K562 (cell line): Measurements from ENCODE around the gene METTL14. TPM values are rescaled to one million over a fixed set of nuclear protein-coding genes. Genes with fewer than 3 reads are reported as not detected.

Experiments used
- AFF1 ChIP-seq, 2 experiments: fragments of 450-650 bp; IDR thresholded peaks; 2 replicates each; pipeline ENCODE4 v1.6.1; 2018; ENCODE audit warnings: mild to moderate bottlenecking in 2 of 2, low read depth in 1 of 2; ENCODE audit not compliant: partially characterized antibody in 2 of 2
- BCOR ChIP-seq: fragments of 450-650 bp; IDR thresholded peaks from 2 replicates; pipeline ENCODE4 v1.6.1; 2016
- CGGBP1 ChIP-seq: fragments of 250-450 bp; sonication (Bioruptor Pico); IDR thresholded peaks from 2 replicates; pipeline ENCODE4 v1.9.0; 2021; ENCODE audit warnings: mild to moderate bottlenecking
- CHCHD3 ChIP-seq: fragments of 250-450 bp; sonication (Bioruptor Pico); IDR thresholded peaks from 2 replicates; pipeline ENCODE4 v2.1.2; 2022; ENCODE audit warnings: mild to moderate bottlenecking
- DEAF1 ChIP-seq: fragments of 450-650 bp; formaldehyde crosslinking; IDR thresholded peaks from 2 replicates; pipeline ENCODE4 v1.4.0; 2020; ENCODE audit warnings: mild to moderate bottlenecking, moderate library complexity
- ERF ChIP-seq: fragments of 450-650 bp; formaldehyde crosslinking; IDR thresholded peaks from 2 replicates; pipeline ENCODE4 v1.4.0; 2020; ENCODE audit warnings: mild to moderate bottlenecking, mixed read lengths
- HDAC3 ChIP-seq: fragments of 450-650 bp; IDR thresholded peaks from 2 replicates; pipeline ENCODE4 v1.6.1; 2018; ENCODE audit warnings: borderline replicate concordance, mild to moderate bottlenecking, moderate library complexity; ENCODE audit not compliant: partially characterized antibody
- POLR2B ChIP-seq: fragments of 450-650 bp; IDR thresholded peaks from 2 replicates; pipeline ENCODE4 v1.6.1; 2018; ENCODE audit warnings: low read depth; ENCODE audit not compliant: partially characterized antibody
- SIRT6 ChIP-seq: IDR thresholded peaks from one replicate; pipeline ENCODE4 v1.6.1; 2012; ENCODE audit warnings: low read depth, mild to moderate bottlenecking, control low read depth, inconsistent platforms, low read length, moderate library complexity
- SMARCA5 ChIP-seq: fragments of 450-650 bp; IDR thresholded peaks from 2 replicates; pipeline ENCODE4 v1.6.1; 2016
- SREBF2 ChIP-seq: sonication (generic); formaldehyde crosslinking; IDR thresholded peaks from 2 replicates; pipeline ENCODE4 v1.4.0; 2020; ENCODE audit warnings: mild to moderate bottlenecking, missing genetic modification reagents
- ZBTB12 ChIP-seq: fragments of 250-450 bp; sonication (Bioruptor Pico); IDR thresholded peaks from 2 replicates; pipeline ENCODE4 v1.4.0; 2020
- ZBTB17 ChIP-seq: fragments of 450-650 bp; formaldehyde crosslinking; IDR thresholded peaks from 2 replicates; pipeline ENCODE4 v1.4.0; 2020; ENCODE audit warnings: mild to moderate bottlenecking
- ZNF143 ChIP-seq: sonication (generic); formaldehyde crosslinking; IDR thresholded peaks from 2 replicates; pipeline ENCODE4 v1.9.0; 2022; ENCODE audit warnings: mild to moderate bottlenecking, missing genetic modification reagents
- ZNF165 ChIP-seq: fragments of 250-450 bp; sonication (Bioruptor Pico); IDR thresholded peaks from 2 replicates; pipeline ENCODE4 v1.4.0; 2020; ENCODE audit warnings: borderline replicate concordance
- ZNF263 ChIP-seq: sonication (generic); formaldehyde crosslinking; IDR thresholded peaks from 2 replicates; pipeline ENCODE4 v1.8.0; 2022; ENCODE audit warnings: mild to moderate bottlenecking, missing genetic modification reagents, borderline replicate concordance
- ZNF707 ChIP-seq: fragments of 250-450 bp; sonication (Bioruptor Pico); conservative IDR thresholded peaks from 2 replicates; pipeline ENCODE4 v1.8.0; 2022; ENCODE audit warnings: inconsistent platforms, mild to moderate bottlenecking, moderate library complexity
- polyA plus RNA-seq, 8 experiments: library from polyadenylated mRNA; depleted of rRNA in 4 of 8; stranded (reverse) in 5 of 8; unstranded in 3 of 8; fragments of >200 nt; fragmentation: Nextera tagmentation in 2 of 8; fragmentation: Illumina TruSeq in 1 of 8; extraction: Ambion mirVana in 2 of 8; extraction: Trizol in 1 of 8; gene quantifications; 2 replicates each; pipeline versions ENCODE4 v1.2.1 to v1.2.3, GENCODE V29; 2011 to 2014; ENCODE audit warnings: inconsistent platforms in 1 of 8, missing spikeins in 1 of 8
- total RNA-seq, 7 experiments: library from RNA; depleted of rRNA in 6 of 7; stranded (reverse); fragments of >200 nt in 6 of 7; fragmentation: Illumina TruSeq in 2 of 7; extraction: Trizol in 2 of 7; gene quantifications; 2 replicates each; pipeline versions ENCODE4 v1.2.1 to v1.2.3, GENCODE V29; 2011 to 2021; ENCODE audit warnings: low replicate concordance in 1 of 7
- TF ChIP-seq, protein P1 (sequence below): fragments of 450-650 bp; IDR thresholded peaks from 2 replicates; pipeline ENCODE4 v1.6.1; 2017; ENCODE audit warnings: antibody characterized with exemption

The METTL14 gene
- total and polyA plus RNA-seq, 9 of the 15 experiments (the other 6 are each of a cell fraction or from before 2014, with no cell fraction given) = 16.7 to 42.4 (median 27.7) TPM

GRCh38 chr4:118684873-118685811, at the start of gene METTL14 (continued):
- TF ChIP-seq, protein P1, sequence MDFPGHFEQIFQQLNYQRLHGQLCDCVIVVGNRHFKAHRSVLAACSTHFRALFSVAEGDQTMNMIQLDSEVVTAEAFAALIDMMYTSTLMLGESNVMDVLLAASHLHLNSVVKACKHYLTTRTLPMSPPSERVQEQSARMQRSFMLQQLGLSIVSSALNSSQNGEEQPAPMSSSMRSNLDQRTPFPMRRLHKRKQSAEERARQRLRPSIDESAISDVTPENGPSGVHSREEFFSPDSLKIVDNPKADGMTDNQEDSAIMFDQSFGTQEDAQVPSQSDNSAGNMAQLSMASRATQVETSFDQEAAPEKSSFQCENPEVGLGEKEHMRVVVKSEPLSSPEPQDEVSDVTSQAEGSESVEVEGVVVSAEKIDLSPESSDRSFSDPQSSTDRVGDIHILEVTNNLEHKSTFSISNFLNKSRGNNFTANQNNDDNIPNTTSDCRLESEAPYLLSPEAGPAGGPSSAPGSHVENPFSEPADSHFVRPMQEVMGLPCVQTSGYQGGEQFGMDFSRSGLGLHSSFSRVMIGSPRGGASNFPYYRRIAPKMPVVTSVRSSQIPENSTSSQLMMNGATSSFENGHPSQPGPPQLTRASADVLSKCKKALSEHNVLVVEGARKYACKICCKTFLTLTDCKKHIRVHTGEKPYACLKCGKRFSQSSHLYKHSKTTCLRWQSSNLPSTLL = no peak
- TF ChIP-seq CGGBP1 (no peak), ZBTB17 (CRISPR knock-in tag) (no peak), POLR2B (peak; percentile 83), HDAC3 (no peak), SREBF2 (CRISPR knock-in tag) (no peak), DEAF1 (CRISPR knock-in tag) (no peak), SMARCA5 (peak; percentile 96), ZNF707 (CRISPR knock-in tag) (no peak), AFF1 (IDR thresholded peaks at IDR 0.05; ENCODE audit: low read depth in 1 of 2, partially characterized antibody in 2 of 2) (no peak), SIRT6 (no peak), ZNF263 (CRISPR knock-in tag) (no peak), ZNF165 (no peak), CHCHD3 (CRISPR knock-in tag) (no peak), ERF (CRISPR knock-in tag) (no peak), ZBTB12 (peak; percentile 92), ZNF143 (CRISPR knock-in tag) (no peak), BCOR (peak; percentile 100)
